ENCODE data around the gene RNF152.

Gene RNF152

GRCh38 chr18:61869636-61870035, 23.2 kb downstream of the RNF152 start:
- TF ChIP-seq CTCF (conservative IDR thresholded peaks at IDR 0.05; ENCODE audit: low read depth, low read length) = no peak
- no peaks in the 10 kb centered on the region for H3K4me1 ChIP-seq (ENCODE audit: low read depth, poor library complexity, severe bottlenecking)
- no peaks in the 10 kb centered on the region for H3K79me2 ChIP-seq (ENCODE audit: insufficient read depth, low read depth)
- H3K27ac ChIP-seq = no peak overlapping the region
- no peaks in the 10 kb centered on the region for H3K27me3 ChIP-seq (ENCODE audit: insufficient read depth, low read depth)
- no peak overlapping the region for H2AFZ ChIP-seq (ENCODE audit: low read depth)
- no peak overlapping the region for H3K9ac ChIP-seq
- H3K4me2 ChIP-seq = no peak overlapping the region
- H4K20me1 ChIP-seq (ENCODE audit: insufficient read depth) = no peaks in the 10 kb centered on the region
- H3K4me3 ChIP-seq (IDR thresholded peaks at IDR 0.05; ENCODE audit: insufficient read depth, low read depth, low read length) = no peak overlapping the region
- H3K36me3 ChIP-seq (ENCODE audit: insufficient read depth) = no peaks in the 10 kb centered on the region

- no peaks in the 10 kb centered on the region for H3K4me1 ChIP-seq (ENCODE audit: low read depth, poor library complexity, severe bottlenecking)
- H3K36me3 ChIP-seq (ENCODE audit: insufficient read depth) = no peaks in the 10 kb centered on the region
- no peak overlapping the region for H2AFZ ChIP-seq (ENCODE audit: low read depth)
- no peaks in the 10 kb centered on the region for H4K20me1 ChIP-seq (ENCODE audit: insufficient read depth)
- H3K9ac ChIP-seq = no peak overlapping the region
- TF ChIP-seq CTCF (conservative IDR thresholded peaks at IDR 0.05; ENCODE audit: low read depth, low read length) = no peak
- no peak overlapping the region for H3K4me2 ChIP-seq
- H3K4me3 ChIP-seq (IDR thresholded peaks at IDR 0.05; ENCODE audit: insufficient read depth, low read depth, low read length) = no peak overlapping the region
- no peaks in the 10 kb centered on the region for H3K79me2 ChIP-seq (ENCODE audit: insufficient read depth, low read depth)
- H3K27ac ChIP-seq = no peak overlapping the region
- no peaks in the 10 kb centered on the region for H3K27me3 ChIP-seq (ENCODE audit: insufficient read depth, low read depth)
These were observed 27.2 kb downstream of the RNF152 start for GRCh38 chr18:61865466-61866175.

GRCh38 chr18:61861372-61861771, 31.4 kb downstream of the RNF152 start:
- Histone ChIP-seq H2AFZ (ENCODE audit: low read depth) (no peak overlapping the region), H3K4me1 (ENCODE audit: low read depth, poor library complexity, severe bottlenecking) (no peaks in the 10 kb centered on the region), H3K27me3 (ENCODE audit: insufficient read depth, low read depth) (no peaks in the 10 kb centered on the region), H3K79me2 (ENCODE audit: insufficient read depth, low read depth) (no peaks in the 10 kb centered on the region), H3K4me3 (IDR thresholded peaks at IDR 0.05; ENCODE audit: insufficient read depth, low read depth, low read length) (no peak overlapping the region), H3K9ac (no peak overlapping the region), H3K36me3 (ENCODE audit: insufficient read depth) (no peaks in the 10 kb centered on the region), H4K20me1 (ENCODE audit: insufficient read depth) (no peaks in the 10 kb centered on the region), H3K4me2 (no peak overlapping the region), H3K27ac (no peak overlapping the region)
- TF ChIP-seq CTCF (conservative IDR thresholded peaks at IDR 0.05; ENCODE audit: low read depth, low read length) = no peak

- Histone ChIP-seq H3K4me1 (ENCODE audit: low read depth, poor library complexity, severe bottlenecking) (no peaks in the 10 kb centered on the region), H3K36me3 (ENCODE audit: insufficient read depth) (no peaks in the 10 kb centered on the region), H3K4me3 (IDR thresholded peaks at IDR 0.05; ENCODE audit: insufficient read depth, low read depth, low read length) (no peak overlapping the region), H3K27me3 (ENCODE audit: insufficient read depth, low read depth) (no peaks in the 10 kb centered on the region), H4K20me1 (ENCODE audit: insufficient read depth) (no peaks in the 10 kb centered on the region), H3K9ac (no peak overlapping the region), H3K4me2 (no peak overlapping the region), H2AFZ (ENCODE audit: low read depth) (no peak overlapping the region), H3K27ac (no peak overlapping the region), H3K79me2 (ENCODE audit: insufficient read depth, low read depth) (no peaks in the 10 kb centered on the region)
- TF ChIP-seq CTCF (conservative IDR thresholded peaks at IDR 0.05; ENCODE audit: low read depth, low read length) = no peak
These were observed 32.5 kb downstream of the RNF152 start for GRCh38 chr18:61860302-61860701.

All from KMS-11 (cell line).